GM23248 (cell line): Measurements from ENCODE around the gene IFTAP. TPM values are rescaled to one million over a fixed set of nuclear protein-coding genes. Genes with fewer than 3 reads are reported as not detected.

Experiments
- DNase-seq: peaks from one replicate; pipeline ENCODE4 v3.0.0-alpha.2; 2015
- H2AFZ ChIP-seq: fragments of 200-600 bp; sonication (generic); 2 replicates; pipeline ENCODE4 v1.6.1; 2016; ENCODE audit warnings: antibody characterized with exemption
- H3F3A ChIP-seq: fragments of 200-600 bp; sonication (generic); 2 replicates; pipeline ENCODE4 v1.6.1; 2016; ENCODE audit warnings: mild to moderate bottlenecking, antibody characterized with exemption, mixed run types; ENCODE audit not compliant: insufficient read depth
- H3K27ac ChIP-seq: fragments of 200-600 bp; sonication (generic); 2 replicates; pipeline ENCODE4 v1.5.1; 2016; ENCODE audit warnings: mild to moderate bottlenecking
- H3K27me3 ChIP-seq: fragments of 200-600 bp; sonication (generic); replicated peaks from 2 replicates; pipeline ENCODE4 v1.6.1; 2016; ENCODE audit warnings: mild to moderate bottlenecking; ENCODE audit not compliant: insufficient read depth
- H3K36me3 ChIP-seq: fragments of 200-600 bp; sonication (generic); 2 replicates; pipeline ENCODE4 v1.6.1; 2016; ENCODE audit warnings: low read depth, mild to moderate bottlenecking
- H3K4me1 ChIP-seq: fragments of 200-600 bp; sonication (generic); 2 replicates; pipeline ENCODE4 v1.6.1; 2016; ENCODE audit warnings: mild to moderate bottlenecking; ENCODE audit not compliant: insufficient read depth
- H3K4me2 ChIP-seq: fragments of 200-600 bp; sonication (generic); one replicate; pipeline ENCODE4 v1.6.1; 2016; ENCODE audit warnings: mild to moderate bottlenecking; ENCODE audit not compliant: unreplicated experiment
- H3K4me3 ChIP-seq: fragments of 200-600 bp; sonication (generic); 2 replicates; pipeline ENCODE4 v1.5.1; 2016; ENCODE audit warnings: mild to moderate bottlenecking
- H3K79me2 ChIP-seq: fragments of 200-600 bp; sonication (generic); 2 replicates; pipeline ENCODE4 v1.6.1; 2016; ENCODE audit warnings: mild to moderate bottlenecking; ENCODE audit not compliant: insufficient read depth
- H3K9ac ChIP-seq: fragments of 200-600 bp; sonication (generic); 2 replicates; pipeline ENCODE4 v1.6.1; 2016; ENCODE audit warnings: mild to moderate bottlenecking
- H3K9me2 ChIP-seq: fragments of 200-600 bp; sonication (generic); 2 replicates; pipeline ENCODE4 v1.6.1; 2016; ENCODE audit warnings: mixed run types, mild to moderate bottlenecking, moderate library complexity; ENCODE audit not compliant: insufficient read depth
- H3K9me3 ChIP-seq: fragments of 200-600 bp; sonication (generic); one replicate; pipeline ENCODE4 v1.6.1; 2017; ENCODE audit warnings: low read depth
- H4K20me1 ChIP-seq: fragments of 200-600 bp; sonication (generic); 2 replicates; pipeline ENCODE4 v1.6.0; 2016; ENCODE audit not compliant: insufficient read depth
- EZH2 ChIP-seq: fragments of 200-600 bp; sonication (generic); IDR thresholded peaks from 2 replicates; pipeline ENCODE4 v1.6.1; 2018; ENCODE audit warnings: antibody characterized with exemption, mild to moderate bottlenecking; ENCODE audit not compliant: insufficient read depth, poor library complexity, severe bottlenecking
- EZH2phosphoT487 ChIP-seq: fragments of 200-600 bp; sonication (generic); IDR thresholded peaks from 2 replicates; pipeline ENCODE4 v1.6.1; 2018; ENCODE audit warnings: antibody characterized with exemption, moderate library complexity, mild to moderate bottlenecking, low read depth; ENCODE audit not compliant: insufficient read depth
- WGBS, 2 experiments: methylation state at CpG; one replicate each; pipeline ENCODE4 v1.1.6; 2015 to 2017; ENCODE audit warnings: low lambda C conversion rate in 2 of 2, low coverage in 1 of 2; ENCODE audit errors: missing lambda C conversion rate in 2 of 2; 5-methylcytosine and 5-hydroxymethylcytosine counted together
- in situ Hi-C: fragments of 300-500 bp; cut with MboI; formaldehyde crosslinking; loops from 2 replicates; pipeline ENCODE4 v1.15.0; 2020
- polyA plus RNA-seq: library from polyadenylated mRNA; unstranded; fragments of >200 nt; fragmentation: Nextera tagmentation; extraction: Ambion mirVana; gene quantifications from 2 replicates; pipeline ENCODE4 v1.2.1, GENCODE V29; 2016
- total RNA-seq: library from RNA; depleted of rRNA; stranded (reverse); fragments of >200 nt; shearing (Covaris generic); gene quantifications from 2 replicates; pipeline ENCODE4 v1.2.3, GENCODE V29; 2014

Gene IFTAP
- total and polyA plus RNA-seq, 2 experiments from 2014 or later: 27.1 to 27.5 TPM

- Histone ChIP-seq H2AFZ (no peak overlapping the region), H4K20me1 (no peaks in the 10 kb centered on the region), H3K4me2 (no peak overlapping the region), H3K27me3 (no peaks in the 10 kb centered on the region), H3K9me3 (no peaks in the 10 kb centered on the region), H3K9me2 (no peaks in the 10 kb centered on the region), H3K36me3 (no peaks in the 10 kb centered on the region), H3K9ac (no peak overlapping the region), H3K4me1 (no peaks in the 10 kb centered on the region), H3F3A (no peaks in the 10 kb centered on the region), H3K4me3 (no peak overlapping the region), H3K27ac (no peak overlapping the region), H3K79me2 (no peaks in the 10 kb centered on the region)
- 92 to 93% methylated on average over 5 of the region's 5 CpGs for WGBS, 2 experiments
- in situ Hi-C loops: no loop called here
- TF ChIP-seq EZH2 (no peak), EZH2phosphoT487 (no peak)
- no peak for DNase-seq
These were observed 29.2 kb downstream of the IFTAP start for GRCh38 chr11:36623494-36623893.

DNA sequence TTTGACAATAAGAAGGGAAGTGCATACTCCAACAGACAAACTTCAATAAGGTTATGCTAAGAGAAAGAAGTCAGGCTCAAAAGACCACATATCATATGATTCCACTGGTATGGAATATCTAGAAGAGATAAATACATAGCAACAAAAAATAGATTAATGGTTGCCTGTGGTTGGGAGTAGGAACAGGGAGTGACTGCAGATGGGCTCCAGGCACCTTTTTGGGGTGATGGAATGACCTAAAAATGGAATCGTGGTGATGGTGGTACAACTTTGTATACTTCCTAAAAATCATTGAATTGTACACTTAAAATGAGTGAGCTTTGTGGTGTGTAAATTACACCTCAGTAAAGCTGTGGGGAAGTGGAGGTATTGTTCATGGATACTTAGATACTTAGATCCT lies 32.7 kb downstream of the IFTAP start:
- no peak overlapping the region for H3K4me3 ChIP-seq
- no peak overlapping the region for H3K4me2 ChIP-seq
- WGBS, 2 experiments: 85 to 89% methylated on average over 1 of the region's 1 CpG

GRCh38 chr11:36627471-36627870 lies 33.2 kb downstream of the IFTAP start:
- H3K27me3 ChIP-seq: no peaks in the 10 kb centered on the region

More for the DNA sequence above, 32.7 kb downstream of the IFTAP start:
- Histone ChIP-seq H2AFZ (no peak overlapping the region), H3K79me2 (no peaks in the 10 kb centered on the region), H4K20me1 (no peaks in the 10 kb centered on the region), H3K9ac (no peak overlapping the region), H3K27ac (no peak overlapping the region), H3K4me1 (no peaks in the 10 kb centered on the region), H3F3A (no peaks in the 10 kb centered on the region), H3K9me2 (no peaks in the 10 kb centered on the region), H3K27me3 (no peaks in the 10 kb centered on the region), H3K36me3 (no peaks in the 10 kb centered on the region), H3K9me3 (no peaks in the 10 kb centered on the region)
- in situ Hi-C loops: no loop called here
- DNase-seq: no peak
- TF ChIP-seq EZH2: no peak
- no peak for TF ChIP-seq EZH2phosphoT487

GRCh38 chr11:36628141-36628540 lies 33.8 kb downstream of the IFTAP start:
- Histone ChIP-seq H3K27ac (no peak overlapping the region), H3K9me3 (no peaks in the 10 kb centered on the region), H2AFZ (no peak overlapping the region), H3K9ac (no peak overlapping the region), H3K9me2 (no peaks in the 10 kb centered on the region), H3F3A (no peaks in the 10 kb centered on the region), H3K36me3 (no peaks in the 10 kb centered on the region), H3K4me1 (no peaks in the 10 kb centered on the region), H4K20me1 (no peaks in the 10 kb centered on the region), H3K4me3 (no peak overlapping the region), H3K79me2 (no peaks in the 10 kb centered on the region), H3K4me2 (no peak overlapping the region), H3K27me3 (no peaks in the 10 kb centered on the region)
- in situ Hi-C loops: no loop called here
- no peak for DNase-seq
- TF ChIP-seq EZH2 (no peak), EZH2phosphoT487 (no peak)
- WGBS, 2 experiments: 97% methylated on average over 5 of the region's 5 CpGs

More at GRCh38 chr11:36627471-36627870, 33.2 kb downstream of the IFTAP start:
- DNase-seq: no peak
- Histone ChIP-seq H3K4me3 (no peak overlapping the region), H3K4me1 (no peaks in the 10 kb centered on the region), H3K9me2 (no peaks in the 10 kb centered on the region), H3K27ac (no peak overlapping the region), H3K79me2 (no peaks in the 10 kb centered on the region), H3K9ac (no peak overlapping the region), H3K9me3 (no peaks in the 10 kb centered on the region), H3K4me2 (no peak overlapping the region), H2AFZ (no peak overlapping the region), H4K20me1 (no peaks in the 10 kb centered on the region), H3F3A (no peaks in the 10 kb centered on the region), H3K36me3 (no peaks in the 10 kb centered on the region)
- in situ Hi-C loops: no loop called here
- no peak for TF ChIP-seq EZH2
- no peak for TF ChIP-seq EZH2phosphoT487
- 71 to 73% methylated on average over 2 of the region's 2 CpGs for whole genome bisulfite sequencing, 2 experiments

DNA sequence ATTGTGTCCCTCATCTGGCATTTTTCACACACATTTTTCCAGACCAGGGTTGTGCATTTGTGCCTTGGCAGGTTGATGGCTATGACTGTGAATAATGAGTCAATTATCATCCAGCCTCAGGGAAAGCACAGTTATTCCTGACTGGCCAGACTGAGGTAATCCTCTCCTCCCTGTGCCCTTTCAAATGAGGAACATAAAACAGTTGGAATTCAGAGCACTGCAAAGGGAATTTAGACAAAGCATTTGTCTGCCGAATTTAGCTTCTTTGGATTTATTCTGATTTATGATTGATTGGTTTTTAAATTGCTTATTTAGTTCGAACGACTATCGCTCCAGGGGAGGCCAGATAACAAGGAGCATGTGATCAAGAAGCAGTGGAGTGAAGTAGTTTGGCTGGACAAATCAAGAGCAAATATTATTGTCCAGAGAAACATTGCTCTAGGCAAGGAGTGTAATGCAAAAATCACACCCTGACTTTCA lies 34.5 kb downstream of the IFTAP start:
- no peaks in the 10 kb centered on the region for H3K4me1 ChIP-seq
- no peaks in the 10 kb centered on the region for H3K27me3 ChIP-seq
- H3K27ac ChIP-seq: no peak overlapping the region
- H3K36me3 ChIP-seq: no peaks in the 10 kb centered on the region
- TF ChIP-seq EZH2phosphoT487 (no peak), EZH2 (no peak)
- H3K79me2 ChIP-seq: no peaks in the 10 kb centered on the region
- 78 to 85% methylated on average over 4 of the region's 4 CpGs for WGBS, 2 experiments
- no peak for DNase-seq
- no peak overlapping the region for H3K4me3 ChIP-seq
- H3F3A ChIP-seq: no peaks in the 10 kb centered on the region
- in situ Hi-C loops: no loop called here
- no peak overlapping the region for H2AFZ ChIP-seq
- no peaks in the 10 kb centered on the region for H3K9me3 ChIP-seq
- no peak overlapping the region for H3K9ac ChIP-seq
- no peaks in the 10 kb centered on the region for H3K9me2 ChIP-seq
- no peak overlapping the region for H3K4me2 ChIP-seq
- H4K20me1 ChIP-seq: no peaks in the 10 kb centered on the region
